K562 (cell line): ENCODE measurements around the gene PRPSAP1. TPM values are rescaled to one million over a fixed set of nuclear protein-coding genes. Genes with fewer than 3 reads are reported as not detected.

Experiments
- ATF7 ChIP-seq: fragments of 450-650 bp; IDR thresholded peaks from 2 replicates; pipeline ENCODE4 v1.7.1; 2014; ENCODE audit warnings: mild to moderate bottlenecking, moderate library complexity
- FOXK2 ChIP-seq, 2 experiments: fragments of 450-650 bp; IDR thresholded peaks in 1 of 2; conservative IDR thresholded peaks in 1 of 2; 2 replicates each; pipeline ENCODE4 v1.6.1; 2016; ENCODE audit warnings: low read depth in 2 of 2, mild to moderate bottlenecking in 1 of 2
- HIVEP1 ChIP-seq: fragments of 250-450 bp; sonication (Bioruptor Pico); IDR thresholded peaks from 2 replicates; pipeline ENCODE4 v1.4.0; 2020; ENCODE audit warnings: mild to moderate bottlenecking
- KAT8 ChIP-seq: fragments of 450-650 bp; IDR thresholded peaks from 2 replicates; pipeline ENCODE4 v1.6.1; 2016; ENCODE audit warnings: low read depth, mild to moderate bottlenecking
- KDM2B ChIP-seq: fragments of 250-450 bp; sonication (Bioruptor Pico); IDR thresholded peaks from 2 replicates; pipeline ENCODE4 v1.8.0; 2021; ENCODE audit warnings: mild to moderate bottlenecking, moderate library complexity
- MXI1 ChIP-seq: IDR thresholded peaks from 2 replicates; pipeline ENCODE4 v1.6.1; 2011; ENCODE audit warnings: low read depth, mild to moderate bottlenecking, improper control_type of control experiment, low read length
- NBN ChIP-seq: fragments of 450-650 bp; IDR thresholded peaks from 2 replicates; pipeline ENCODE4 v1.6.1; 2016; ENCODE audit warnings: low read depth, mild to moderate bottlenecking
- NONO ChIP-seq, 2 experiments: fragments of 200-400 bp in 1 of 2; fragments of 450-650 bp in 1 of 2; formaldehyde crosslinking in 1 of 2; IDR thresholded peaks; 2 replicates each; pipeline ENCODE4 v1.6.1; 2017; ENCODE audit warnings: low read depth in 2 of 2, mild to moderate bottlenecking in 2 of 2, moderate library complexity in 2 of 2, low read length in 1 of 2
- NR2C2 ChIP-seq, 2 experiments: fragments of 200-800 bp in 1 of 2; sonication (Bioruptor generic) in 1 of 2; sonication (generic) in 1 of 2; formaldehyde crosslinking in 1 of 2; IDR thresholded peaks; 2 replicates each; pipeline versions ENCODE4 v1.6.1 to v1.8.0; 2016 to 2022; ENCODE audit warnings: mild to moderate bottlenecking in 1 of 2, missing compliant biosample characterization in 1 of 2, missing genetic modification characterization in 1 of 2, missing genetic modification reagents in 1 of 2
- STAT5B ChIP-seq: fragments of 250-450 bp; sonication (Bioruptor Pico); IDR thresholded peaks from 2 replicates; pipeline ENCODE4 v1.8.0; 2021; ENCODE audit warnings: mild to moderate bottlenecking, inconsistent platforms
- TBP ChIP-seq: optimal IDR thresholded peaks from 2 replicates; pipeline ENCODE3; 2011; ENCODE audit warnings: low read depth, low read length, improper control_type of control experiment
- TCF3 ChIP-seq: sonication (generic); formaldehyde crosslinking; IDR thresholded peaks from 2 replicates; pipeline ENCODE4 v1.4.0; 2020; ENCODE audit warnings: mild to moderate bottlenecking, missing genetic modification reagents
- TRIM28 ChIP-seq: fragments of 450-650 bp; IDR thresholded peaks from 2 replicates; pipeline ENCODE4 v1.6.1; 2017
- polyA plus RNA-seq, 8 experiments: library from polyadenylated mRNA; depleted of rRNA in 4 of 8; stranded (reverse) in 5 of 8; unstranded in 3 of 8; fragments of >200 nt; fragmentation: Nextera tagmentation in 2 of 8; fragmentation: Illumina TruSeq in 1 of 8; extraction: Ambion mirVana in 2 of 8; extraction: Trizol in 1 of 8; gene quantifications; 2 replicates each; pipeline versions ENCODE4 v1.2.1 to v1.2.3, GENCODE V29; 2011 to 2014; ENCODE audit warnings: inconsistent platforms in 1 of 8, missing spikeins in 1 of 8
- total RNA-seq, 7 experiments: library from RNA; depleted of rRNA in 6 of 7; stranded (reverse); fragments of >200 nt in 6 of 7; fragmentation: Illumina TruSeq in 2 of 7; extraction: Trizol in 2 of 7; gene quantifications; 2 replicates each; pipeline versions ENCODE4 v1.2.1 to v1.2.3, GENCODE V29; 2011 to 2021; ENCODE audit warnings: low replicate concordance in 1 of 7
- TF ChIP-seq, protein P1 (sequence below), 2 experiments: fragments of 450-650 bp; formaldehyde crosslinking in 1 of 2; IDR thresholded peaks; 2 replicates each; pipeline versions ENCODE4 v1.4.0 to v1.6.1; 2014 to 2020; ENCODE audit warnings: mild to moderate bottlenecking in 2 of 2, borderline replicate concordance in 1 of 2, low read depth in 1 of 2
- TF ChIP-seq, protein P2 (sequence below), 2 experiments: fragments of 450-650 bp in 1 of 2; sonication (generic) in 1 of 2; formaldehyde crosslinking in 1 of 2; IDR thresholded peaks in 1 of 2; conservative IDR thresholded peaks in 1 of 2; 2 replicates each; pipeline versions ENCODE4 v1.6.1 to v1.8.1; 2016 to 2023; ENCODE audit warnings: mild to moderate bottlenecking in 2 of 2, moderate library complexity in 2 of 2, inconsistent platforms in 1 of 2, missing genetic modification reagents in 1 of 2
- TF ChIP-seq, protein P3 (sequence below): fragments of 250-450 bp; sonication (Bioruptor Pico); IDR thresholded peaks from 2 replicates; pipeline ENCODE4 v1.8.0; 2021; ENCODE audit warnings: moderate library complexity, mild to moderate bottlenecking, inconsistent platforms
- TF ChIP-seq, protein P4 (sequence below): fragments of 250-450 bp; sonication (Bioruptor Pico); IDR thresholded peaks from 2 replicates; pipeline ENCODE4 v1.5.0; 2021

PRPSAP1 gene
- total and polyA plus RNA-seq, 9 of the 15 experiments (the other 6 are each of a cell fraction or from before 2014, with no cell fraction given), result 21.9 to 77.1 (median 40.8) TPM

DNA sequence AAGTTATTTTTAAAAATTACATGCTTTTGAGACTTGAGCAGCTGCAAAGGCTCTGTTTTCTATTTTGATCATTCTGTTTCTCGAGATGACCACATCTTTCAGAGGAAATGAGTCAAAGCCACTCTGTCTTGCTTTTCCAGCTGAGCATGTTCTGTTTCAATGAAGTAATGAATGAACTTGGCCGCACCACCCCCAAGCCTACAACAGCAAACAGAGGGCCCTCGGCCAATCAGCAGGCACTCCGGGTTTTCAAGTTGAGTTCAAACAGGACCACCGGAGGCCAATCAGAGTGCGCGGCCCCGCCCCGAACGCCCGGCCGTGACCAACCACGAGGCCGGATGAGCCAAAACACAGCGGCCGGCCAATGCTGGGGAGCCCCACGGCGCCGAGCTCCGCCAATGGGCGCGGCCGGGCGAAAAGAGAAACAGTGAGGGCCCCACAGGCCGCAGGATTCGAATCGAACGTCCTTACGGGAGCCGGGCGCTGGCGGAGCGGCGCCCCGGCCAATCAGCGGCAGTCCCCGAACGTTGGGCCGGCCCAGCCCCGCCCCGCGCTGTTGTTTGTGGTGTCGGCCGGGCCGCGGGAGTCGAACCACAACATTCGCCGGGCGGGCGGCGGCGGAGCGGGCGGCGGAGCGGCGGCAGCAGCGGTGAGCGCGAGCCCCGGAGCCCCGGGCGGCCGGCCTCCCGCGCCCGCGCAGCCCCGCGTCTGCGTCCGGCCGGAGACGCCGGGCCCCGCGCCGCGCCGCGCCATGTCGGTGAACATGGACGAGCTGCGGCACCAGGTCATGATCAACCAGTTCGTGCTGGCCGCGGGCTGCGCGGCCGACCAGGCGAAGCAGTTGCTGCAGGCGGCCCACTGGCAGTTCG, 88.7 kb downstream of the PRPSAP1 start, which contains the start of gene UBALD2 (continued):
- TF ChIP-seq, protein P1, sequence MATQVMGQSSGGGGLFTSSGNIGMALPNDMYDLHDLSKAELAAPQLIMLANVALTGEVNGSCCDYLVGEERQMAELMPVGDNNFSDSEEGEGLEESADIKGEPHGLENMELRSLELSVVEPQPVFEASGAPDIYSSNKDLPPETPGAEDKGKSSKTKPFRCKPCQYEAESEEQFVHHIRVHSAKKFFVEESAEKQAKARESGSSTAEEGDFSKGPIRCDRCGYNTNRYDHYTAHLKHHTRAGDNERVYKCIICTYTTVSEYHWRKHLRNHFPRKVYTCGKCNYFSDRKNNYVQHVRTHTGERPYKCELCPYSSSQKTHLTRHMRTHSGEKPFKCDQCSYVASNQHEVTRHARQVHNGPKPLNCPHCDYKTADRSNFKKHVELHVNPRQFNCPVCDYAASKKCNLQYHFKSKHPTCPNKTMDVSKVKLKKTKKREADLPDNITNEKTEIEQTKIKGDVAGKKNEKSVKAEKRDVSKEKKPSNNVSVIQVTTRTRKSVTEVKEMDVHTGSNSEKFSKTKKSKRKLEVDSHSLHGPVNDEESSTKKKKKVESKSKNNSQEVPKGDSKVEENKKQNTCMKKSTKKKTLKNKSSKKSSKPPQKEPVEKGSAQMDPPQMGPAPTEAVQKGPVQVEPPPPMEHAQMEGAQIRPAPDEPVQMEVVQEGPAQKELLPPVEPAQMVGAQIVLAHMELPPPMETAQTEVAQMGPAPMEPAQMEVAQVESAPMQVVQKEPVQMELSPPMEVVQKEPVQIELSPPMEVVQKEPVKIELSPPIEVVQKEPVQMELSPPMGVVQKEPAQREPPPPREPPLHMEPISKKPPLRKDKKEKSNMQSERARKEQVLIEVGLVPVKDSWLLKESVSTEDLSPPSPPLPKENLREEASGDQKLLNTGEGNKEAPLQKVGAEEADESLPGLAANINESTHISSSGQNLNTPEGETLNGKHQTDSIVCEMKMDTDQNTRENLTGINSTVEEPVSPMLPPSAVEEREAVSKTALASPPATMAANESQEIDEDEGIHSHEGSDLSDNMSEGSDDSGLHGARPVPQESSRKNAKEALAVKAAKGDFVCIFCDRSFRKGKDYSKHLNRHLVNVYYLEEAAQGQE (IDR thresholded peaks at IDR 0.05; ENCODE audit: borderline replicate concordance), result no peak
- TF ChIP-seq, protein P1 (CRISPR knock-in tag; IDR thresholded peaks at IDR 0.05; ENCODE audit: low read depth), result no peak
- TF ChIP-seq NBN (no peak), ATF7 (peak; percentile 88), HIVEP1 (no peak), MXI1 (no peak; the same call in 1 of the 2 replicates), TRIM28 (no peak), KDM2B (CRISPR knock-in tag) (no peak), NONO (IDR thresholded peaks at IDR 0.05; ENCODE audit: low read depth in 2 of 2, low read length in 1 of 2) (peak; percentile 45 to 57; a peak in 1 of 4 replicates), TCF3 (CRISPR knock-in tag) (no peak), STAT5B (CRISPR knock-in tag) (no peak), FOXK2 (conservative IDR thresholded peaks at IDR 0.05 in 1 of 2, IDR thresholded peaks at IDR 0.05 in 1 of 2; ENCODE audit: low read depth in 2 of 2) (peak; percentile 91 to 92), NR2C2 (CRISPR knock-in tag; IDR thresholded peaks at IDR 0.05) (no peak), NR2C2 (tag; IDR thresholded peaks at IDR 0.05) (peak; percentile 78), KAT8 (no peak), TBP (peak; percentile 92)
- TF ChIP-seq, protein P2, sequence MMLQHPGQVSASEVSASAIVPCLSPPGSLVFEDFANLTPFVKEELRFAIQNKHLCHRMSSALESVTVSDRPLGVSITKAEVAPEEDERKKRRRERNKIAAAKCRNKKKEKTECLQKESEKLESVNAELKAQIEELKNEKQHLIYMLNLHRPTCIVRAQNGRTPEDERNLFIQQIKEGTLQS (IDR thresholded peaks at IDR 0.05), result peak; percentile 81
- TF ChIP-seq, protein P2 (CRISPR knock-in tag; conservative IDR thresholded peaks at IDR 0.05), result peak; percentile 85; the same call in 1 of the 2 replicates
- TF ChIP-seq, protein P3, sequence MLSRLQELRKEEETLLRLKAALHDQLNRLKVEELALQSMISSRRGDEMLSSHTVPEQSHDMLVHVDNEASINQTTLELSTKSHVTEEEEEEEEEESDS, result no peak
- TF ChIP-seq, protein P4, sequence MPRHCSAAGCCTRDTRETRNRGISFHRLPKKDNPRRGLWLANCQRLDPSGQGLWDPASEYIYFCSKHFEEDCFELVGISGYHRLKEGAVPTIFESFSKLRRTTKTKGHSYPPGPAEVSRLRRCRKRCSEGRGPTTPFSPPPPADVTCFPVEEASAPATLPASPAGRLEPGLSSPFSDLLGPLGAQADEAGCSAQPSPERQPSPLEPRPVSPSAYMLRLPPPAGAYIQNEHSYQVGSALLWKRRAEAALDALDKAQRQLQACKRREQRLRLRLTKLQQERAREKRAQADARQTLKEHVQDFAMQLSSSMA (CRISPR knock-in tag), result no peak
